T-cell (primary cell): ENCODE measurements around the gene ETNPPL. TPM values are rescaled to one million over a fixed set of nuclear protein-coding genes. Genes with fewer than 3 reads are reported as not detected.

Source experiments
- ATAC-seq, 4 experiments: fragments of 200-7000 bp in 3 of 4; fragments of 150-1000 bp in 1 of 4; cut with Tn5 transposase; replicated peaks in 1 of 4; 1 replicate in 3 of 4; 2 replicates in 1 of 4; pipeline ENCODE4 v1.10.0; 2021; ENCODE audit warnings: moderate library complexity in 3 of 4, mild to moderate bottlenecking in 2 of 4, moderate number of reproducible peaks in 1 of 4
- CTCF ChIA-PET, 2 donors: fragments of 300-600 bp; sonication (Branson Sonifier 250); formaldehyde crosslinking; loops; one replicate each; lab custom pipeline; 2022; ENCODE audit warnings: antibody characterized with exemption in 2 of 2; lab: Charles Lee
- POLR2A ChIA-PET, 2 donors: fragments of 300-600 bp; sonication (Branson Sonifier 250); formaldehyde crosslinking; loops; one replicate each; lab custom pipeline; 2022; ENCODE audit warnings: antibody characterized with exemption in 2 of 2; lab: Charles Lee
- DNase-seq, 35 experiments: peaks; one replicate each; pipeline versions ENCODE4 v3.0.0 to v3.0.0-alpha.2; 2013 to 2023
- H3K27ac ChIP-seq: one replicate; pipeline ENCODE4 v1.5.1; 2013; ENCODE audit warnings: low read length
- H3K27me3 ChIP-seq, 2 experiments: replicated peaks in 1 of 2; 1 replicate in 1 of 2; 2 replicates in 1 of 2; pipeline versions ENCODE4 v1.6.1 to v1.7.0; 2013; ENCODE audit warnings: low read length in 1 of 2, mixed read lengths in 1 of 2; ENCODE audit not compliant: control insufficient read depth in 2 of 2, insufficient read depth in 2 of 2; ENCODE audit errors: extremely low read depth in 1 of 2
- H3K36me3 ChIP-seq, 2 donors: 1 replicate in 1 of 2; 2 replicates in 1 of 2; pipeline versions ENCODE4 v1.6.1 to v1.7.0; 2013; ENCODE audit warnings: low read length in 1 of 2; ENCODE audit not compliant: control insufficient read depth in 2 of 2, insufficient read depth in 1 of 2; ENCODE audit errors: extremely low read depth in 1 of 2
- H3K4me1 ChIP-seq, 2 experiments: 1 replicate in 1 of 2; 2 replicates in 1 of 2; pipeline versions ENCODE4 v1.6.1 to v1.7.0; 2013; ENCODE audit warnings: low read length in 2 of 2, mixed read lengths in 1 of 2; ENCODE audit not compliant: insufficient read depth in 2 of 2, control insufficient read depth in 1 of 2; ENCODE audit errors: extremely low read depth in 1 of 2
- H3K4me3 ChIP-seq, 2 donors: 1 replicate in 1 of 2; 2 replicates in 1 of 2; pipeline versions ENCODE4 v1.5.1 to v1.7.0; 2013; ENCODE audit warnings: mild to moderate bottlenecking in 2 of 2, low read length in 1 of 2, moderate library complexity in 1 of 2; ENCODE audit not compliant: control insufficient read depth in 1 of 2; ENCODE audit errors: extremely low read depth in 1 of 2
- H3K9me3 ChIP-seq: 2 replicates; pipeline ENCODE4 v1.7.0; 2013
- H3K27ac Mint-ChIP-seq, 2 donors: one replicate each; pipeline ENCODE4 v1.8.0; 2020 to 2021; ENCODE audit warnings: mild to moderate bottlenecking in 2 of 2, mixed read lengths in 2 of 2
- H3K27me3 Mint-ChIP-seq, 2 donors: one replicate each; pipeline ENCODE4 v1.8.0; 2021 to 2022; ENCODE audit warnings: mixed read lengths in 2 of 2
- H3K36me3 Mint-ChIP-seq: one replicate; pipeline ENCODE4 v1.8.0; 2021; ENCODE audit warnings: mixed read lengths
- H3K4me1 Mint-ChIP-seq, 3 donors: one replicate each; pipeline ENCODE4 v1.8.0; 2020 to 2022; ENCODE audit warnings: mixed read lengths in 3 of 3, mild to moderate bottlenecking in 1 of 3
- H3K4me3 Mint-ChIP-seq, 3 donors: one replicate each; pipeline ENCODE4 v1.8.0; 2020 to 2022; ENCODE audit warnings: mild to moderate bottlenecking in 3 of 3, mixed read lengths in 3 of 3, moderate library complexity in 3 of 3
- H3K9me3 Mint-ChIP-seq, 3 donors: one replicate each; pipeline ENCODE4 v1.8.0; 2020 to 2022; ENCODE audit warnings: mixed read lengths in 3 of 3
- WGBS: methylation state at CpG from one replicate; pipeline ENCODE4 v1.1.5; 2013; ENCODE audit warnings: missing lambda C conversion rate; ENCODE audit not compliant: insufficient coverage; 5-methylcytosine and 5-hydroxymethylcytosine counted together
- total RNA-seq, 35 experiments: library from RNA in 6 of 35; stranded (reverse) in 6 of 35; fragments of 120-200 nt in 1 of 35; gene quantifications; one replicate each; pipeline versions ENCODE4 v1.2.1 to v1.2.4 and lab custom pipeline; 2013 to 2026

The ETNPPL gene
- total RNA-seq = under 1 TPM in 1 of 5 donors, not detected in 4; 0.13 TPM
- not detected for total RNA-seq (2013)
- 0 to 0.17 (median 0) reads per million in 29 experiments for total RNA-seq (lab: John Stamatoyannopoulos, UW)

- CTCF ChIA-PET = interaction anchor here in 1 of 2 donors (0.6 kb wide), 1 partner anchor 22 kb away, joined by 3 read pairs; no protein-coding TSS in a partner anchor
- H3K27ac Mint-ChIP-seq = peak within 1 kb of the TSS in 1 of 2 donors; percentile 36
Observed at GRCh38 chr4:108762559-108763225, at the start of gene ETNPPL. TSS of gene ETNPPL (minus strand) at chr4:108763053. CDS start at chr4:108762898, 155 bp downstream.

GRCh38 chr4:108811486-108811885 is 48.6 kb upstream of the ETNPPL start:
- Histone ChIP-seq H3K9me3 (no peaks in the 10 kb centered on the region), H3K27ac (no peak overlapping the region), H3K4me1 (no peaks in the 10 kb centered on the region), H3K36me3 (no peaks in the 10 kb centered on the region), H3K27me3 (no peaks in the 10 kb centered on the region), H3K4me3 (no peak overlapping the region)
- Mint-ChIP-seq H3K4me1 (no peaks in the 10 kb centered on the region), H3K27ac (no peak overlapping the region), H3K9me3 (no peaks in the 10 kb centered on the region), H3K27me3 (peaks cover 12 to 37% of the 10 kb centered on the region in 2 donors), H3K4me3 (no peak overlapping the region), H3K36me3 (no peaks in the 10 kb centered on the region)
- whole genome bisulfite sequencing = no CpG with 5 or more reads among the region's 1 CpG
- ChIA-PET POLR2A (no interaction called here), CTCF (no interaction called here)
- ATAC-seq (no peak), DNase-seq (no peak)

More at GRCh38 chr4:108762559-108763225, at the start of gene ETNPPL:
- POLR2A ChIA-PET = no interaction called here
- Histone ChIP-seq H3K9me3 (no peaks in the 10 kb centered on the region), H3K27me3 (peaks cover 0 to 25% of the 10 kb centered on the region in 2 experiments), H3K4me3 (peak within 1 kb of the TSS; percentile 50 to 89), H3K36me3 (no peaks in the 10 kb centered on the region), H3K4me1 (peaks cover 3 to 15% of the 10 kb centered on the region in 2 experiments), H3K27ac (no peak within 1 kb of the TSS)
- peak within 1 kb of the TSS; percentile 73 to 93 (median 77) for H3K4me3 Mint-ChIP-seq
- no peaks in the 10 kb centered on the region for H3K36me3 Mint-ChIP-seq
- H3K27me3 Mint-ChIP-seq = peaks cover 42 to 51% of the 10 kb centered on the region in 2 donors
- 2% methylated on average over 55 of the region's 61 CpGs for WGBS
- peaks cover 12 to 21% (median 13%) of the 10 kb centered on the region in 3 donors for H3K4me1 Mint-ChIP-seq
- ATAC-seq (peak; percentile 48 to 86 (median 82)), DNase-seq (peak in 28 of 35 experiments; percentile 1 to 33 (median 13))
- H3K9me3 Mint-ChIP-seq = no peaks in the 10 kb centered on the region

DNA sequence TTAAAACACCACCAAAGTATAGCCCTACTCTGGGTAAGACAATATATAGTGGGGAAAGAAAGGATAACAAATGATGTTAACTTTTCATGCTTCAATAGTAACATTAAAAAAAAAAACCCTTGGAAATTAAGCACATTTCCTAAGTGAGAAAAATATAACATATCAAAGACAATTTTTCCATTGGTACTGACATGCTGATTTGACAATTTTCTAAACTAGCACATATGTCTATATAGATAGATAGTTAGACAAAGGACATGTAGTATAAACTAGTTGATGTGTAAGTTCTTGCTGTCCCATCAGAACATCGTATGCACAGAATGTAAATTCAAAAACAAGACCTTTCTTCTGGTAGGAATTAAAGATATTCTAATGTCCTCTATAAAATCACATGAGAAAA is 47.2 kb upstream of the ETNPPL start:
- H3K9me3 ChIP-seq = no peaks in the 10 kb centered on the region
- H3K4me1 Mint-ChIP-seq = no peaks in the 10 kb centered on the region
- no peak overlapping the region for H3K4me3 Mint-ChIP-seq
- peaks cover 11 to 27% of the 10 kb centered on the region in 2 donors for H3K27me3 Mint-ChIP-seq
- CTCF ChIA-PET = no interaction called here
- no peaks in the 10 kb centered on the region for H3K27me3 ChIP-seq
- no peak overlapping the region for H3K4me3 ChIP-seq
- no peaks in the 10 kb centered on the region for H3K9me3 Mint-ChIP-seq
- no peak for ATAC-seq
- H3K4me1 ChIP-seq = no peaks in the 10 kb centered on the region
- no peak overlapping the region for H3K27ac ChIP-seq
- H3K36me3 Mint-ChIP-seq = no peaks in the 10 kb centered on the region
- H3K27ac Mint-ChIP-seq = no peak overlapping the region
- no CpG with 5 or more reads among the region's 1 CpG for WGBS
- no peaks in the 10 kb centered on the region for H3K36me3 ChIP-seq
- POLR2A ChIA-PET = no interaction called here
- no peak for DNase-seq

- H3K27me3 Mint-ChIP-seq = peaks cover 9 to 13% of the 10 kb centered on the region in 2 donors
- Histone ChIP-seq H3K36me3 (no peaks in the 10 kb centered on the region), H3K27ac (no peak overlapping the region), H3K4me3 (no peak overlapping the region), H3K27me3 (no peaks in the 10 kb centered on the region), H3K4me1 (no peaks in the 10 kb centered on the region), H3K9me3 (no peaks in the 10 kb centered on the region)
- no peaks in the 10 kb centered on the region for H3K36me3 Mint-ChIP-seq
- H3K4me3 Mint-ChIP-seq = no peak overlapping the region
- 87% methylated on average over 5 of the region's 5 CpGs for WGBS
- ChIA-PET POLR2A (no interaction called here), CTCF (no interaction called here)
- no peaks in the 10 kb centered on the region for H3K4me1 Mint-ChIP-seq
- H3K27ac Mint-ChIP-seq = no peak overlapping the region
- ATAC-seq (no peak), DNase-seq (no peak)
- no peaks in the 10 kb centered on the region for H3K9me3 Mint-ChIP-seq
Observed at GRCh38 chr4:108804648-108805273, 41.9 kb upstream of the ETNPPL start.

GRCh38 chr4:108799306-108799705 is 36.5 kb upstream of the ETNPPL start:
- DNase-seq = no peak
- Mint-ChIP-seq H3K27me3 (no peaks in the 10 kb centered on the region), H3K36me3 (no peaks in the 10 kb centered on the region), H3K27ac (no peak overlapping the region), H3K4me3 (no peak overlapping the region), H3K4me1 (no peaks in the 10 kb centered on the region), H3K9me3 (no peaks in the 10 kb centered on the region)
- no peaks in the 10 kb centered on the region for H3K9me3 ChIP-seq
- no peak overlapping the region for H3K27ac ChIP-seq
- H3K4me3 ChIP-seq = no peak overlapping the region
- ChIA-PET POLR2A (no interaction called here), CTCF (no interaction called here)
- ATAC-seq = no peak
- 64% methylated on average over 5 of the region's 5 CpGs for WGBS
- H3K36me3 ChIP-seq = no peaks in the 10 kb centered on the region
- H3K27me3 ChIP-seq = peaks cover 0 to 3% of the 10 kb centered on the region in 2 experiments
- H3K4me1 ChIP-seq = no peaks in the 10 kb centered on the region

DNA sequence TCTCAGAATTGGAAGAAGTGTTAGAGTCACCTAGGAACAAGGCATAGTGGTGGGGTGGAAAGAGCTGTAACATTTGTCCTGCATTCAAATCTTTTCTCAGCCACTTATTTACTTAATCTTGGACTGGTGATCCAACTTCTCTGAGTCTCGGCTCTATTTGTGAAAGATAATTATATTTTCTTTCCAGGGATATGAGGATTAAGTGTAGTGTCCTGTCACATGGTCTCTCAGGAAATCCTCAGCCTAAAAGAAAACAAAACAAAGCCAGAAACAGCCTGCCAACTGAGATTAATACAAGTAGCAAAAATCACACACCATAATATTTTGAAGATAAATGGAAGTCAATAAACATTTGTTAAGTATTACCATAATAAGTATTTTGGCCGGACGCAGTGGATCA is 33.3 kb upstream of the ETNPPL start:
- H3K4me3 ChIP-seq = no peak overlapping the region
- CTCF ChIA-PET = no interaction called here
- H3K4me3 Mint-ChIP-seq = no peak overlapping the region
- H3K27ac ChIP-seq = no peak overlapping the region
- no peaks in the 10 kb centered on the region for H3K4me1 Mint-ChIP-seq
- ATAC-seq (no peak), DNase-seq (no peak)
- no peaks in the 10 kb centered on the region for H3K9me3 ChIP-seq
- peaks cover 0 to 3% of the 10 kb centered on the region in 2 experiments for H3K27me3 ChIP-seq
- POLR2A ChIA-PET = no interaction called here
- H3K4me1 ChIP-seq = no peaks in the 10 kb centered on the region
- no peaks in the 10 kb centered on the region for H3K36me3 ChIP-seq
- H3K9me3 Mint-ChIP-seq = no peaks in the 10 kb centered on the region
- no peaks in the 10 kb centered on the region for H3K27me3 Mint-ChIP-seq
- H3K36me3 Mint-ChIP-seq = no peaks in the 10 kb centered on the region
- WGBS = no CpG with 5 or more reads among the region's 3 CpGs
- H3K27ac Mint-ChIP-seq = no peak overlapping the region
